ENCODE results near the gene TSPEAR.

The TSPEAR gene

GRCh38 chr21:44478124-44478800, 233.1 kb downstream of the TSPEAR start:
- no peak for DNase-seq

DNA sequence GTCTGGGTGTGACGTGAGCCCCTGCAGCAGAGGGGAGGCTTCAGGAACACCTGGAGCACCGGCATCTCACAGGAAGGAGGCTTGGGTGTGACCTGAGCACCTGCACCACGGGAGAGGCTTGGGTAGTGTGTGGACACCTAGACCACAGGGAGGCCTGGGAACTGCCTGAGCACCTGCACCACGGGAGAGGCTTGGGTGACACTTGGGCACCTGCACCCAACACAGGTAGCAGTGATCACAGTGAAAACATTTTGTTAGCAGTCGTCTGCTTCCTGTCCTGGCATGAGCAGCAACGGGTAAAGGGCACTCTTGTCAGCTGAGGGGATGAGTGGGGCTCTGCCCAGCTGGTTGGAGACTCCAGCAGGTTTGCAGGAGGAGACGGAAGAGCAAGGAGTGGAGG, 233.7 kb downstream of the TSPEAR start:
- no peak for DNase-seq

- DNase-seq: no peak
Measured at GRCh38 chr21:44477131-44477530, 234.2 kb downstream of the TSPEAR start.

DNA sequence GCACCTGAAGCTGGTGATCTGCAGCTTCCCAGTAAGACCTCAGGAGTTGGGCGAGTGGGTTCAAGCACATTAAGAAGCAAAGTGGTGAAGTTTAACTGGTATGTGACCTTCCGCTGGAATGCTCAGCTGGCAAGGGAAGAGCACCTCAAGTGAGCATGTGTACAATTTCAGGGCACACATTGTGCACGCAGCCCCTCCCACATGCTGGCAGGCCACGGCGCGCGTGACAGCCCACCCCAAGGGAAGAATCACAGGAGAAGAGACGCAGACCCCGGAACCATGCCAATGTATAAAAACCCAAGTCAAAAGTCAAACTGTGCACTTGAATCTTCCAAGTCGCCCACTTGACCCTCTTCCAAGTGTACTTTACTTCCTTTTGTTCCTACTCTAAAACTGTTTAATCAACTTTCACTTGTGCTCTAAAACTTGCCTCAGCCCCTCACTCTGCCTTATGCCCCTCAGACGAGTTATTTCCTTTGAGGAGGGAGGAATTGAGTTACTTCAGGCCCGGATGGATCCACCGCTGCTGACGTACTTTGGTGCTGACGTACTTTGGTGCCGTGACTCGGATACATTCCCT, 236.0 kb downstream of the TSPEAR start:
- no peak for DNase-seq

DNA sequence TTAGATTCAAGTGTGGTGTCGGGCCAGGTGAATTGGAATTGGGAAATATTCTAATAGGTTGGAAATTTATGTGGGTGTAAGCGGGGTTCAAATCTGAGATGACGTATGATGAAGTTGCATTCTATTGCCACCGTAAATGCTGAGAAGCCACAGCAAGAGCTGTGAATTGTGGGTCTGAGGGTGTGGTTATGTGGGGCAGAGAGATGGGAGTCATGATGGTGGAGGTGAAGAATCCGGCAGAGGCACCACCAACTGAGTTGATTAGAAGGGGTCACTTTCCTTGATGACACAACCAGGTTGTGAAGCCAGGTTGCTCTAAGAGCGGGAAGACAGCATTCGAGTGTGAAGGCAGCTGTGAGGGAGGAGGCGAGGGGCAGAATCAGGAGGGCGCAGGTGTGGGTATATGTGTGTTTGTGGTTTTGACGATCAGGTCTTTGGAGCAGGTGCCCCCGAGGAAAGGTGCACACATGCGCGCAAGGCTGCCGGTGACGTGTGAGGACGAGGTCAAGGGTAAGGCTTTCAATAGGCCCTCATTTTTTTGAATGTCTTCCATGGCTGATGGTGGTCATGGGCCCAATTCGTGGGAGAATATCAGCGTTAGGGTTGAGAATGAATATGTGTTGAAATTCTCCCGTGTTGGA, 237.3 kb downstream of the TSPEAR start:
- no peak for DNase-seq

DNA sequence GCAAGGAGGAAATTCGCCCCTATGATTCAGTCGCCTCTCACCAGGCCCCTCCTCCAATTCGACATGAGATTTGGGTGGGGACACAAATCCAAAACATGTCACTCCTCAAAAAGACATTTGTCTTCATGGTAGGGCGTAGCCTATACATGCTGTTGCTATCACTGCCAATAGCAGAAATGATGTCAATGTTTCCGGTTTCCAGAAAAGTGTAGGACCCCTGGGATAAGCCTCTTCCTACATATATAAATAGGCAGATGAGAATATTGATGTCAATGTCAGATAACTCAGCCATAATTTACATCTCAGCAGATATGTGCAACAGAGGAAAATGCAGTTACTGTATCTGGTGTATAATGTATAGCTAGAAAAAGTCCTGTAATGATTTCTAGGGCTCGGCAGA, 239.4 kb downstream of the TSPEAR start:
- no peak for DNase-seq

- DNase-seq: no peak
Measured at GRCh38 chr21:44471341-44471740, 240.0 kb downstream of the TSPEAR start.

GRCh38 chr21:44467859-44468195, 243.5 kb downstream of the TSPEAR start:
- DNase-seq: no peak

- no peak for DNase-seq
Measured at GRCh38 chr21:44466996-44467858, 244.1 kb downstream of the TSPEAR start.

GRCh38 chr21:44466351-44466954, 244.9 kb downstream of the TSPEAR start:
- DNase-seq: no peak

- DNase-seq: no peak
Measured at GRCh38 chr21:44464351-44464750, 247.0 kb downstream of the TSPEAR start.

- no peak for DNase-seq
Measured at GRCh38 chr21:44463724-44464123, 247.6 kb downstream of the TSPEAR start.

- no peak for DNase-seq
Measured at GRCh38 chr21:44462834-44463200, 248.6 kb downstream of the TSPEAR start.

DNA sequence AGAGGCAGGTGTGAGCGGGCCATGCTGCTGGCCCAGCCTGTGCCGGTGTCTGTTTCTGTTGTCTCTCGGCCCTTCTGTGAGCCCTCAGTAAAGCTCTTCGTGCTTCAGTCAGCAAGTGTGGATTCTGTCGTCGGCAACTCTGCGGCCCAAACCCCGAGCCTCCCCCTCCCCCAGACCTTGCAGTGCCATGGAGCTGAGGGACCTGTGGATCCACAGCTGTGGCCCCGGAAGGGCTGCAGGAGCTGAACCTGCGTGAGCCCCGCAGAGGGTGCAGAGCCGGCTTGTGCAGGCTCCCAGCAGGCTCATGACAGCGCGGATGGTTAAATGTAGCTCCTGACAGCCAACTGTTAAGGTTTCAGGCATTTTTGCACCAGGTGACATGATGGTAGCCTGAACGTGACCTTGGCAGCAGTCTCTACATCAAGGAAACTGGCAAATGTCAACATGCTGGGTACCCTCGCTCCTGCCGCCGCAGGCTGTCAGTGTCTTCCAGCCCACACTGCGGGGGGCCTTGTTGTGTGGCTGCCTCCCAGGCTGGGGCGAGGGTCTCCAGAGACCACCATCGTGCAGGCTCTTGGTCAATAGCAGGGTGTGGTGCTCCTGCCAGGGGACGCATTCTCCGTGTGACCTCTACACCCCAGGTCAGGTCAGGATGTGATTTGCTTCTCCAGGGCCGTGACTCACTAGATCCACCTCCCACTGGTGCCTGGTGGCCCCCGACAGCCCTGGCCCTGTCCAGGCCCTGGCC, 249.1 kb downstream of the TSPEAR start:
- no peak for DNase-seq

GRCh38 chr21:44461464-44462001, 249.8 kb downstream of the TSPEAR start:
- DNase-seq: no peak

GRCh38 chr21:44461005-44461404, 250.4 kb downstream of the TSPEAR start:
- DNase-seq: no peak

- no peak for DNase-seq
Measured at GRCh38 chr21:44460441-44460755, 251.0 kb downstream of the TSPEAR start.

DNA sequence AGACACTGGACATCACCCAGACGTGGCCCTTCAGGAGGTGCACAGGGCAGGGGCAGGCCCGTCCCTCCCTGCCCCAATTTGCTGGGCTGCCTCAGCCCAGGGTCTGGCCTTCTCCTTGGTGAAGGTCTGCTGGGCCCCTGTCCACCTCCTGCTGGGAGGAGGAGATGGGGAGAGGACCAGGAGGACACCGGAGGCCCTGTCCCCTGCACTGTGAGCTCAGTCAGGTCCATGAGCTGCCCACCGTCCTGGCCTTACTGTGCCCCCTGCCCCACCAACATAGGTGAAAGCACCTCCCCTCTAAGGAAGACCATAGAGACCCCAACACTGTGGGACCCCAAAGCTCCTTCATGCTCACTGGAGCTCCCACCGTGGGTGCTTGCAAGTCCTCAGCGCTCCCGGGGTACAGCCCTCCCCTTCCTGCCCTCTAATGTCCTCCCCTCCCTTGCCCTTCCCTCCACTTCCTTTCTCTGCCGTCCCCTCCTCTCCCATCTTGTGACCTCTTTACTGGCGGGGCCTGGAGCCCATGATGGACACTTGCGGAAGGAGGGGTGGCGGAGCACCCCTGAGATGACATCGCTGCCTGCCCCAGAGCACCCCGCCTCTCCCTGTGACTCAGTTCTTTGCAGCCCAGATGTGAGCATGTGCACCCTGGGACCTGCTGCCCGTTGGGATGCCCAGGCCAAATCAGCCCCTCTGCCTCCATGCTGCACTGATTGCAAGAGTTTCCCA, 251.5 kb downstream of the TSPEAR start:
- DNase-seq: no peak

GRCh38 chr21:44458971-44459711, 252.2 kb downstream of the TSPEAR start:
- no peak for DNase-seq

- no peak for DNase-seq
Measured at GRCh38 chr21:44456915-44457736, 254.2 kb downstream of the TSPEAR start.
